IMR-90 (cell line): ENCODE results near the gene IL3RA.

Experiments used
- CEBPB ChIP-seq: IDR thresholded peaks from 2 replicates; pipeline ENCODE4 v1.6.1; 2012; ENCODE audit warnings: low read depth, low read length, improper control_type of control experiment
- CTCF ChIP-seq: conservative IDR thresholded peaks from 2 replicates; pipeline ENCODE4 v1.5.1; 2012; ENCODE audit warnings: mild to moderate bottlenecking, low read depth, low read length, improper control_type of control experiment
- MAFK ChIP-seq: IDR thresholded peaks from 2 replicates; pipeline ENCODE4 v1.6.1; 2012; ENCODE audit warnings: low read depth, low read length, improper control_type of control experiment
- POLR2A ChIP-seq: IDR thresholded peaks from 2 replicates; pipeline ENCODE4 v1.6.1; 2012; ENCODE audit warnings: mild to moderate bottlenecking, low read depth, low read length
- RAD21 ChIP-seq: IDR thresholded peaks from 2 replicates; pipeline ENCODE4 v1.6.1; 2012; ENCODE audit warnings: low read length, improper control_type of control experiment
- RCOR1 ChIP-seq: IDR thresholded peaks from 2 replicates; pipeline ENCODE4 v1.6.1; 2012; ENCODE audit warnings: mild to moderate bottlenecking, low read length, improper control_type of control experiment; ENCODE audit not compliant: insufficient replicate concordance
- RFX5 ChIP-seq: IDR thresholded peaks from 2 replicates; pipeline ENCODE4 v1.8.0; 2012; ENCODE audit warnings: low read depth, mild to moderate bottlenecking, low read length, moderate library complexity

- TF ChIP-seq MAFK (no peak), CTCF (no peak), RAD21 (no peak), RCOR1 (no peak), POLR2A (no peak), RFX5 (no peak), CEBPB (no peak)
Observed at GRCh38 chrX:1308476-1308875, 28.1 kb upstream of the IL3RA start.
